Suprapubic skin (tissue), 3 donors: Measurements from ENCODE around the gene FOXE3.

Experiments
- CTCF ChIP-seq, 2 donors: fragments of 200-600 bp in 1 of 2; fragments of 450-650 bp in 1 of 2; sonication (generic) in 1 of 2; IDR thresholded peaks; one replicate each; pipeline ENCODE4 v1.5.1; 2016 to 2019; ENCODE audit warnings: antibody characterized with exemption in 2 of 2, mild to moderate bottlenecking in 1 of 2, moderate library complexity in 1 of 2
- EP300 ChIP-seq: sonication (generic); formaldehyde crosslinking; IDR thresholded peaks from one replicate; pipeline ENCODE4 v1.6.1; 2017; ENCODE audit warnings: antibody characterized with exemption

GRCh38 chr1:47393141-47393540 lies 22.9 kb upstream of the FOXE3 start:
- TF ChIP-seq CTCF (IDR thresholded peaks at IDR 0.05) (no peak), EP300 (no peak)
